NOMO-1 treated with DMSO at 0.1 percent for 48 hours (cell line): ENCODE data around the gene ZFP36.
"Not testable (repeated sequence)": the region's sequence is repeated elsewhere in the genome, so short reads cannot be mapped to it uniquely, and the experiment has no call there.

Experiments
- DNase-seq: peaks from one replicate; lab custom pipeline; 2025; ENCODE audit not compliant: unreplicated experiment; lab: John Stamatoyannopoulos, UW

The ZFP36 gene

GRCh38 chr19:39444598-39445195 lies 38.0 kb downstream of the ZFP36 start:
- no peak for DNase-seq

GRCh38 chr19:39445196-39446111 lies 38.8 kb downstream of the ZFP36 start, which contains the start of gene SUPT5H:
Gene SUPT5H (plus strand): TSS chr19:39445582. CDS start chr19:39445891, 309 bp downstream.
- DNase-seq, result peak; percentile 97

GRCh38 chr19:39446365-39447084 lies 39.9 kb downstream of the ZFP36 start:
- DNase-seq, result no peak

- peak; percentile 73 for DNase-seq
These were observed 41.6 kb downstream of the ZFP36 start for GRCh38 chr19:39448271-39448670.

- DNase-seq, result no peak
These were observed 42.6 kb downstream of the ZFP36 start for GRCh38 chr19:39449116-39449797.

GRCh38 chr19:39451257-39451656 lies 44.6 kb downstream of the ZFP36 start:
- not testable (repeated sequence) for DNase-seq
